Measurements from ENCODE around the gene ZNF764. TPM values are rescaled to one million over a fixed set of nuclear protein-coding genes. Genes with fewer than 3 reads are reported as not detected.
"Not testable (repeated sequence)": the region's sequence is repeated elsewhere in the genome, so short reads cannot be mapped to it uniquely, and the experiment has no call there.

The ZNF764 gene
- total and polyA plus RNA-seq, 7 experiments from 2014 or later: 4.5 to 20.9 (median 18.1) TPM

DNA sequence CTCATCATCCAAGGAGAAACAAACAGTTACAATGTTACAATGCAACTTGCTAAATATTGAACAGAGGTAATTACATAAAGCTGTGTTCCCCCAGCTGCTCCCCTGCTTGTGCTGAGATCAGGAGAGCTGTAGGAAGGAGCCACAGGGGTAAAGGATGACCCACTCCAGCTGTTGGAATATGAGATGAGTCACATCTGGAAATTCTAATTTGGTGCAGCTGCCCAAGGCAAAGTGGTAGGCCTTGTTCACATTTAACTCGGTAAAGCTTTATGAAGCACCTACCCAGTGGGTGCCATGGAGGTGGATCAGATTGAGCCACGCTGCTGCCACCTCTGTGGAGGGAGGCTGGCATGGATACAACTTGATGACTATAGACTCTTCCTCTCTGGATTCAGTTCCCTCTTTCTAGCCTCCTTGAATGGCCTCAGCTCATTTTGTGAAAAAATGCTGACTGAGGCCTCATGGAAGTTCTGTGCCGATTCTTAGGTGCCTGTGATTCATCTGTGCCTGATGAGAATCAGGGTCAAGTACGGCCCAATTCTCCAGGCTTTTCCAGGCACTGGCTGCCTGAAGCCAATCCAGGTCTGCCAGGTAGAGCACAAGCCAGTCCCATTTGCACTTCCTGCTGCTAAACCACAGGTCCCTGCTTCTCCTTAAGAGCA is 44.6 kb upstream of the ZNF764 start:
- H3K4me3 Mint-ChIP-seq: no peak overlapping the region
- H3K27me3 ChIP-seq (ENCODE audit: control insufficient read depth in 2 of 2, insufficient read depth in 2 of 2, low read length in 2 of 2): no peaks in the 10 kb centered on the region
- peaks cover 0 to 15% (median 11%) of the 10 kb centered on the region in 7 donors for H3K4me1 Mint-ChIP-seq
- no peaks in the 10 kb centered on the region for H3K27me3 Mint-ChIP-seq
- H3K9me3 ChIP-seq (ENCODE audit: control insufficient read depth in 2 of 3, low read length in 3 of 3): no peaks in the 10 kb centered on the region
- ChIA-PET POLR2A (interaction anchor here (0.5 to 1.4 kb wide), 5 partner anchors 10 to 87 kb away, joined by 3 to 4 read pairs (median 3); partner anchors contain the start of gene ZNF688), CTCF (interaction anchor here (0.6 to 1.3 kb wide), 2 partner anchors 9 to 32 kb away, joined by 3 to 4 read pairs; no protein-coding TSS in a partner anchor)
- intact Hi-C loops (cut with micrococcal nuclease): no loop called here
- H3K4me3 ChIP-seq (ENCODE audit: low read length): no peak overlapping the region
- DNase-seq (no peak), ATAC-seq (peak; percentile 49)
- no peak overlapping the region for H3K27ac ChIP-seq (ENCODE audit: low read depth, low read length)
- H3K27ac Mint-ChIP-seq: no peak overlapping the region
- peaks cover 4 to 28% (median 11%) of the 10 kb centered on the region in 5 donors for H3K36me3 Mint-ChIP-seq
- peaks cover 0 to 48% (median 7%) of the 10 kb centered on the region in 3 experiments for H3K36me3 ChIP-seq (ENCODE audit: control insufficient read depth in 2 of 3, insufficient read depth in 3 of 3, low read length in 3 of 3)
- no peaks in the 10 kb centered on the region for H3K4me1 ChIP-seq (ENCODE audit: control insufficient read depth in 2 of 2, insufficient read depth in 2 of 2, low read length in 2 of 2)
- H3K9me3 Mint-ChIP-seq: no peaks in the 10 kb centered on the region

- Mint-ChIP-seq H3K27ac (peak overlapping the region in 2 of 9 donors; percentile 10 to 55), H3K4me3 (no peak overlapping the region), H3K27me3 (no peaks in the 10 kb centered on the region), H3K4me1 (peaks cover 0 to 11% (median 8%) of the 10 kb centered on the region in 7 donors), H3K36me3 (peaks cover 4 to 28% (median 11%) of the 10 kb centered on the region in 5 donors), H3K9me3 (no peaks in the 10 kb centered on the region)
- no peak for ATAC-seq
- Histone ChIP-seq H3K9me3 (ENCODE audit: control insufficient read depth in 2 of 3, low read length in 3 of 3) (no peaks in the 10 kb centered on the region), H3K4me3 (ENCODE audit: low read length) (no peak overlapping the region), H3K36me3 (ENCODE audit: control insufficient read depth in 2 of 3, insufficient read depth in 3 of 3, low read length in 3 of 3) (peaks cover 0 to 42% (median 7%) of the 10 kb centered on the region in 3 experiments), H3K27ac (ENCODE audit: low read depth, low read length) (no peak overlapping the region), H3K27me3 (ENCODE audit: control insufficient read depth in 2 of 2, insufficient read depth in 2 of 2, low read length in 2 of 2) (no peaks in the 10 kb centered on the region), H3K4me1 (ENCODE audit: control insufficient read depth in 2 of 2, insufficient read depth in 2 of 2, low read length in 2 of 2) (no peaks in the 10 kb centered on the region)
- intact Hi-C loops (cut with micrococcal nuclease): no loop called here
- no peak for DNase-seq
- ChIA-PET CTCF (interaction anchor here (1.3 kb wide), 1 partner anchor 10 kb away, joined by 4 read pairs; no protein-coding TSS in a partner anchor), POLR2A (interaction anchor here (0.7 to 2.0 kb wide), 3 partner anchors 23 to 77 kb away, joined by 3 to 7 read pairs (median 5); partner anchors contain the start of gene ZNF688)
Measured at GRCh38 chr16:30601966-30602365, 43.8 kb upstream of the ZNF764 start.

DNA sequence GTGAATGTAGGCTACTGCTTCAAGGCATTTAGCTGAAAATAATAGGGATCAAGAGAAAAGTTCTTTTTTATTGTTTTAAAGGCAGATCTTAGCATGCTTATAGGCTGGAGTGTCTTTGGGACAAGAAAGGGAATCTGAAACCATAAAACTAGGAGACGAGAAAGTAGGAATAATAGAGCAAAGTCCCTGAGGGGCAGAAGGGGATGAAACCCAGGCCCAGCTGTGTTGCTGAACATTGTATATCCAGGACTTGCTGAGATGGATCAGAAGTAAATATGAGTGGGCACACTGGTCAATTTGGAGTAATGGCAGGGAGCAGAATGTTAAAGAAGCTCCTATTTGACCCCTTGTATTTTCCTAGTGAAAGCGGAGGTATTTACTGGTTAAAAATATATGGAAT is 42.8 kb upstream of the ZNF764 start:
- ChIA-PET CTCF (interaction anchor here (1.0 kb wide), 1 partner anchor 171 kb away, joined by 3 read pairs; the partner anchor contains the start of gene DCTPP1), POLR2A (interaction anchor here (0.8 to 2.0 kb wide), 3 partner anchors 10 to 29 kb away, joined by 3 to 7 read pairs (median 3); partner anchors contain the start of gene ZNF688)
- Histone ChIP-seq H3K4me1 (ENCODE audit: control insufficient read depth in 2 of 2, insufficient read depth in 2 of 2, low read length in 2 of 2) (no peaks in the 10 kb centered on the region), H3K36me3 (ENCODE audit: control insufficient read depth in 2 of 3, insufficient read depth in 3 of 3, low read length in 3 of 3) (peaks cover 0 to 36% (median 7%) of the 10 kb centered on the region in 3 experiments), H3K27ac (ENCODE audit: low read depth, low read length) (no peak overlapping the region), H3K27me3 (ENCODE audit: control insufficient read depth in 2 of 2, insufficient read depth in 2 of 2, low read length in 2 of 2) (no peaks in the 10 kb centered on the region), H3K4me3 (ENCODE audit: low read length) (no peak overlapping the region), H3K9me3 (ENCODE audit: control insufficient read depth in 2 of 3, low read length in 3 of 3) (no peaks in the 10 kb centered on the region)
- H3K9me3 Mint-ChIP-seq: no peaks in the 10 kb centered on the region
- intact Hi-C loops (cut with micrococcal nuclease): no loop called here
- DNase-seq (no peak), ATAC-seq (no peak)
- H3K4me1 Mint-ChIP-seq: peaks cover 0 to 11% (median 4%) of the 10 kb centered on the region in 7 donors
- no peak overlapping the region for H3K4me3 Mint-ChIP-seq
- no peaks in the 10 kb centered on the region for H3K27me3 Mint-ChIP-seq
- no peak overlapping the region for H3K27ac Mint-ChIP-seq
- H3K36me3 Mint-ChIP-seq: peaks cover 0 to 24% (median 6%) of the 10 kb centered on the region in 5 donors

DNA sequence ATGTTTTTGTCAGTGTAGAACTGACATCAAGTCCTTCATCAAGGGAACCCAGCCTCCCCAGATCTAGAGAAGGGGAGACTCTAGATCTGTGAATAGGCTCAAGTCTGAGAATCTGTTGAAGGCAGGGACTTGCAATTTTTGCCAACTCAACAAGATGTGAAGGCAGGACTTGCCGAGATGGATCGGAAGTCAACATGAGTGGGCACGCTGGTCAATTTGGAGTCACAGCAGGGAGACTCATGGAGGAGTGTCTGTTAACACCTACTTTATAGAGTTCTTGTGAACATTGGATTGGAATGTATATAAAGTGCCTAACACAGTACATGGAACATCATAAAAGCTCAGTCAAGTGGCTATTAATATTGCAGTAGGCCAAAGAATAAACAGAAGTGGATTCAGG is 42.0 kb upstream of the ZNF764 start:
- Histone ChIP-seq H3K36me3 (ENCODE audit: control insufficient read depth in 2 of 3, insufficient read depth in 3 of 3, low read length in 3 of 3) (peaks cover 0 to 29% (median 7%) of the 10 kb centered on the region in 3 experiments), H3K4me3 (ENCODE audit: low read length) (no peak overlapping the region), H3K9me3 (ENCODE audit: control insufficient read depth in 2 of 3, low read length in 3 of 3) (no peaks in the 10 kb centered on the region), H3K27ac (ENCODE audit: low read depth, low read length) (no peak overlapping the region), H3K4me1 (ENCODE audit: control insufficient read depth in 2 of 2, insufficient read depth in 2 of 2, low read length in 2 of 2) (no peaks in the 10 kb centered on the region), H3K27me3 (ENCODE audit: control insufficient read depth in 2 of 2, insufficient read depth in 2 of 2, low read length in 2 of 2) (no peaks in the 10 kb centered on the region)
- Mint-ChIP-seq H3K4me3 (no peak overlapping the region), H3K9me3 (no peaks in the 10 kb centered on the region), H3K4me1 (peaks cover 0 to 11% (median 4%) of the 10 kb centered on the region in 7 donors), H3K36me3 (peaks cover 0 to 21% (median 6%) of the 10 kb centered on the region in 5 donors), H3K27ac (no peak overlapping the region), H3K27me3 (no peaks in the 10 kb centered on the region)
- CTCF ChIA-PET: interaction anchor here (0.6 to 1.2 kb wide), 3 partner anchors 9 to 170 kb away, joined by 3 to 4 read pairs (median 3); partner anchors contain the start of gene DCTPP1
- POLR2A ChIA-PET: interaction anchor here (0.8 to 2.0 kb wide), 5 partner anchors 9 to 60 kb away, joined by 3 to 7 read pairs (median 3); partner anchors contain the start of gene ZNF688
- ATAC-seq (no peak), DNase-seq (no peak)
- intact Hi-C loops (cut with micrococcal nuclease): no loop called here

DNA sequence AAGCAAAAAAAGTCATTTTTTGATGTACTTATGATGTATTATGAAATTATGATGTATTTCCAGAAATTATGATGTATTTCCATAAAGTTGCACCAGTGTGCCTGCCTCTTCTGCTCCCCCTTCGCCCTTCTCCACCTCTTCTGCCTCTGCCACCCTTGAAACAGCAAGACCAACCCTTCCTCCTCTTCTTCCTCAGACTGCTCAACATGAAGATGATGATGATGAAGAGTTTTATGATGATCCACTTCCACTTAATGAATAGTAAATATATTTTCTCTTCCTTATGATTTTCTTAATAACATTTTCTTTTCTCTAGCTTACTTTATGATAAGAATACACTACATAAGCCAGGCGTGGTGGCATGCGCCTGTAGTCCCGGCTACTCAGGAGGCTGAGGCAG is 34.7 kb upstream of the ZNF764 start:
- no peaks in the 10 kb centered on the region for H3K4me1 ChIP-seq (ENCODE audit: control insufficient read depth in 2 of 2, insufficient read depth in 2 of 2, low read length in 2 of 2)
- H3K4me3 Mint-ChIP-seq: no peak overlapping the region
- DNase-seq: no peak
- no peak overlapping the region for H3K27ac ChIP-seq (ENCODE audit: low read depth, low read length)
- peaks cover 0 to 5% (median 0%) of the 10 kb centered on the region in 5 donors for H3K36me3 Mint-ChIP-seq
- H3K9me3 Mint-ChIP-seq: peaks cover 0 to 1% (median 0%) of the 10 kb centered on the region in 11 donors
- no peaks in the 10 kb centered on the region for H3K27me3 Mint-ChIP-seq
- ChIA-PET CTCF (interaction anchor here (0.6 to 1.0 kb wide), 3 partner anchors 19 to 948 kb away, joined by 3 to 6 read pairs (median 4); no protein-coding TSS in a partner anchor), POLR2A (interaction anchor here (0.6 to 0.7 kb wide), 2 partner anchors 27 to 49 kb away, joined by 3 to 7 read pairs; no protein-coding TSS in a partner anchor)
- no peaks in the 10 kb centered on the region for H3K27me3 ChIP-seq (ENCODE audit: control insufficient read depth in 2 of 2, insufficient read depth in 2 of 2, low read length in 2 of 2)
- H3K27ac Mint-ChIP-seq: no peak overlapping the region
- H3K9me3 ChIP-seq (ENCODE audit: control insufficient read depth in 2 of 3, low read length in 3 of 3): no peaks in the 10 kb centered on the region
- intact Hi-C loops (cut with micrococcal nuclease): no loop called here
- H3K36me3 ChIP-seq (ENCODE audit: control insufficient read depth in 2 of 3, insufficient read depth in 3 of 3, low read length in 3 of 3): no peaks in the 10 kb centered on the region
- H3K4me1 Mint-ChIP-seq: peaks cover 0 to 2% (median 2%) of the 10 kb centered on the region in 7 donors
- no peak overlapping the region for H3K4me3 ChIP-seq (ENCODE audit: low read length)
- ATAC-seq: no peak

DNA sequence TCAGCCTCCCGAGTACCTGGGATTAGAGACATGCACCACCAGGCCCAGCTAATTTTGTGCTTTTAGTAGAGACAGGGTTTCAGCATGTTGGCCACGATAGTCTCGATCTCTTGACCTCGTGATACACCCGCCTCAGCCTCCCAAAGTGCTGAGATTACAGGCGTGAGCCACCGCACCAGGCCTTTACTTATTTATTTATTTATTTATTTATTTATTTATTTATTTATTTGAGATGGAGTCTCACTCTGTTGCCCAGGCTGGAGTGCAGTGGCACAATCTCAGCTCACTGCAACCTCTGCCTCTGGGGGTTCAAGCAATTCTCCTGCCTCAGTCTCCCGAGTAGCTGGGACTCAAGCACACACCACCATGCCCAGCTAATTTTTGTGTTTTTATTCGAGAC is 32.7 kb upstream of the ZNF764 start:
- H3K9me3 ChIP-seq (ENCODE audit: control insufficient read depth in 2 of 3, low read length in 3 of 3); H3K36me3 Mint-ChIP-seq; intact Hi-C loops (cut with micrococcal nuclease); ATAC-seq; H3K27me3 ChIP-seq (ENCODE audit: control insufficient read depth in 2 of 2, insufficient read depth in 2 of 2, low read length in 2 of 2); H3K4me1 ChIP-seq (ENCODE audit: control insufficient read depth in 2 of 2, insufficient read depth in 2 of 2, low read length in 2 of 2); H3K9me3 Mint-ChIP-seq; H3K27ac Mint-ChIP-seq; H3K27me3 Mint-ChIP-seq; H3K4me3 ChIP-seq (ENCODE audit: low read length); H3K36me3 ChIP-seq (ENCODE audit: control insufficient read depth in 2 of 3, insufficient read depth in 3 of 3, low read length in 3 of 3); H3K27ac ChIP-seq (ENCODE audit: low read depth, low read length); DNase-seq; H3K4me3 Mint-ChIP-seq: not testable (repeated sequence)
- CTCF ChIA-PET: interaction anchor here (0.7 kb wide), 1 partner anchor 202 kb away, joined by 3 read pairs; no protein-coding TSS in a partner anchor
- peaks cover 2 to 17% (median 11%) of the 10 kb centered on the region in 7 donors for H3K4me1 Mint-ChIP-seq
- POLR2A ChIA-PET: interaction anchor here (0.6 to 1.3 kb wide), 4 partner anchors 9 to 24 kb away, joined by 3 read pairs; partner anchors contain the start of gene ZNF689
